Measurements from ENCODE around the gene BCL2L1. TPM values are rescaled to one million over a fixed set of nuclear protein-coding genes. Genes with fewer than 3 reads are reported as not detected.

The BCL2L1 gene
- total RNA-seq, 1 experiment from 2014 or later = 226 TPM

GRCh38 chr20:31710423-31711108, 12.1 kb downstream of the BCL2L1 start:
- Histone ChIP-seq H3K4me3 (replicated peaks in 1 of 2; ENCODE audit: low read depth in 1 of 2, low read length in 2 of 2) (no peak overlapping the region), H3K27me3 (ENCODE audit: insufficient read depth, low read length) (no peaks in the 10 kb centered on the region), H3K9me2 (ENCODE audit: insufficient read depth) (no peaks in the 10 kb centered on the region), H4K20me1 (ENCODE audit: insufficient read depth) (no peaks in the 10 kb centered on the region), H3K4me1 (ENCODE audit: control insufficient read depth in 1 of 2, insufficient read depth in 2 of 2, low read length in 2 of 2) (peaks cover 88 to 99% of the 10 kb centered on the region in 2 experiments), H2AFZ (ENCODE audit: low read depth, low read length, poor library complexity, severe bottlenecking) (no peak overlapping the region), H3K27ac (ENCODE audit: low read depth, low read length) (peak overlapping the region; percentile 98), H3K9ac (ENCODE audit: low read length) (peak overlapping the region; percentile 70), H3K9me3 (ENCODE audit: control insufficient read depth in 1 of 2, insufficient read depth in 1 of 2, low read depth in 1 of 2, low read length in 2 of 2) (no peaks in the 10 kb centered on the region), H3K79me2 (ENCODE audit: insufficient read depth, low read length) (peaks cover 99% of the 10 kb centered on the region), H3K36me3 (ENCODE audit: control insufficient read depth in 1 of 2, insufficient read depth in 2 of 2, low read length in 2 of 2) (peaks cover 6 to 72% of the 10 kb centered on the region in 2 experiments; a peak in 2 of 4 replicates), H3K4me2 (ENCODE audit: low read length) (peak overlapping the region; percentile 80)
- intact Hi-C loops (cut with micrococcal nuclease) = no loop called here
- CTCF ChIA-PET = interaction anchor here (1.4 to 1.7 kb wide), 2 partner anchors 13 to 49 kb away, joined by 3 to 6 read pairs; no protein-coding TSS in a partner anchor
- RAD21 ChIA-PET (ENCODE audit: low non-redundant PET in 1 of 2, low total read pairs in 2 of 2, uncharacterized antibody in 2 of 2, unreplicated experiment in 2 of 2) = no interaction called here
- DNase-seq (ENCODE audit: low read depth, low spot score) = no peak
- POLR2A ChIA-PET = interaction anchor here (0.8 to 1.5 kb wide), 3 partner anchors 13 to 20 kb away, joined by 3 to 4 read pairs (median 4); no protein-coding TSS in a partner anchor
- 0 out of 2 replicates have a peak, but pooled peaks have one; percentile 20 for TF ChIP-seq SIN3A (IDR thresholded peaks at IDR 0.05; ENCODE audit: low read depth)
- no peak for TF ChIP-seq RAD21 (IDR thresholded peaks at IDR 0.05; ENCODE audit: low read depth)
- no peak for TF ChIP-seq ATF3 (IDR thresholded peaks at IDR 0.05)
- TF ChIP-seq FOSL1 (IDR thresholded peaks at IDR 0.05; ENCODE audit: low read depth) = peak; percentile 15; the same call in 1 of the 2 replicates
- TF ChIP-seq, protein P1, sequence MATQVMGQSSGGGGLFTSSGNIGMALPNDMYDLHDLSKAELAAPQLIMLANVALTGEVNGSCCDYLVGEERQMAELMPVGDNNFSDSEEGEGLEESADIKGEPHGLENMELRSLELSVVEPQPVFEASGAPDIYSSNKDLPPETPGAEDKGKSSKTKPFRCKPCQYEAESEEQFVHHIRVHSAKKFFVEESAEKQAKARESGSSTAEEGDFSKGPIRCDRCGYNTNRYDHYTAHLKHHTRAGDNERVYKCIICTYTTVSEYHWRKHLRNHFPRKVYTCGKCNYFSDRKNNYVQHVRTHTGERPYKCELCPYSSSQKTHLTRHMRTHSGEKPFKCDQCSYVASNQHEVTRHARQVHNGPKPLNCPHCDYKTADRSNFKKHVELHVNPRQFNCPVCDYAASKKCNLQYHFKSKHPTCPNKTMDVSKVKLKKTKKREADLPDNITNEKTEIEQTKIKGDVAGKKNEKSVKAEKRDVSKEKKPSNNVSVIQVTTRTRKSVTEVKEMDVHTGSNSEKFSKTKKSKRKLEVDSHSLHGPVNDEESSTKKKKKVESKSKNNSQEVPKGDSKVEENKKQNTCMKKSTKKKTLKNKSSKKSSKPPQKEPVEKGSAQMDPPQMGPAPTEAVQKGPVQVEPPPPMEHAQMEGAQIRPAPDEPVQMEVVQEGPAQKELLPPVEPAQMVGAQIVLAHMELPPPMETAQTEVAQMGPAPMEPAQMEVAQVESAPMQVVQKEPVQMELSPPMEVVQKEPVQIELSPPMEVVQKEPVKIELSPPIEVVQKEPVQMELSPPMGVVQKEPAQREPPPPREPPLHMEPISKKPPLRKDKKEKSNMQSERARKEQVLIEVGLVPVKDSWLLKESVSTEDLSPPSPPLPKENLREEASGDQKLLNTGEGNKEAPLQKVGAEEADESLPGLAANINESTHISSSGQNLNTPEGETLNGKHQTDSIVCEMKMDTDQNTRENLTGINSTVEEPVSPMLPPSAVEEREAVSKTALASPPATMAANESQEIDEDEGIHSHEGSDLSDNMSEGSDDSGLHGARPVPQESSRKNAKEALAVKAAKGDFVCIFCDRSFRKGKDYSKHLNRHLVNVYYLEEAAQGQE (IDR thresholded peaks at IDR 0.05; ENCODE audit: low read depth) = no peak
- BruUV-seq (replicated peaks) = no TSS peak
- no peak for ATAC-seq

Measured in HCT116 (cell line).